Esophagus squamous epithelium (tissue), 5 donors: Measurements from ENCODE around the gene RBP3. TPM values are rescaled to one million over a fixed set of nuclear protein-coding genes. Genes with fewer than 3 reads are reported as not detected.

Experiments
- DNase-seq: peaks from one replicate; lab custom pipeline; 2025; lab: John Stamatoyannopoulos, UW
- H3K27ac ChIP-seq, 4 donors: fragments of 200-600 bp; sonication (generic); one replicate each; pipeline ENCODE4 v1.5.1; 2016 to 2019; ENCODE audit warnings: mild to moderate bottlenecking in 1 of 4
- H3K27me3 ChIP-seq, 4 donors: fragments of 200-600 bp; sonication (generic); 1 replicate in 3 of 4; 2 replicates in 1 of 4; pipeline versions ENCODE4 v1.5.1 to v1.6.0; 2017 to 2021; ENCODE audit warnings: antibody characterized with exemption in 1 of 4
- H3K36me3 ChIP-seq, 3 donors: fragments of 200-600 bp; sonication (generic); one replicate each; pipeline ENCODE4 v1.5.1; 2016 to 2019
- H3K4me1 ChIP-seq, 3 donors: fragments of 200-600 bp; sonication (generic); one replicate each; pipeline ENCODE4 v1.5.1; 2017 to 2019
- H3K4me3 ChIP-seq, 4 donors: fragments of 200-600 bp; sonication (generic); 1 replicate in 3 of 4; 2 replicates in 1 of 4; pipeline ENCODE4 v1.5.1; 2016 to 2019; ENCODE audit warnings: mild to moderate bottlenecking in 2 of 4, moderate library complexity in 1 of 4
- H3K9me3 ChIP-seq, 3 donors: fragments of 200-600 bp; sonication (generic); one replicate each; pipeline ENCODE4 v1.5.1; 2016 to 2019
- POLR2A ChIP-seq, 4 donors: fragments of 450-650 bp; IDR thresholded peaks; one replicate each; pipeline ENCODE4 v1.6.1; 2017; ENCODE audit warnings: antibody characterized with exemption in 4 of 4, mild to moderate bottlenecking in 4 of 4, moderate library complexity in 3 of 4
- WGBS, 2 donors: methylation state at CpG; one replicate each; pipeline ENCODE4 v1.1.5; 2018; 5-methylcytosine and 5-hydroxymethylcytosine counted together
- intact Hi-C: fragments of 100-400 bp; cut with DNase I; formaldehyde crosslinking; loops from one replicate; pipeline ENCODE4 v1.15.0; 2022
- total RNA-seq, 4 donors: library from RNA; depleted of rRNA; stranded (reverse); fragments of >200 nt; gene quantifications; one replicate each; pipeline ENCODE4 v1.1.0, GENCODE V29; 2016
- TF ChIP-seq, protein P1 (sequence below), 6 experiments: fragments of 450-650 bp in 4 of 6; fragments of 200-600 bp in 2 of 6; sonication (generic) in 2 of 6; IDR thresholded peaks; one replicate each; pipeline ENCODE4 v1.5.1; 2016 to 2019; ENCODE audit warnings: antibody characterized with exemption in 6 of 6, mild to moderate bottlenecking in 4 of 6, moderate library complexity in 4 of 6
- donor health status: DM: yes; HTN: yes; CAD: no.

RBP3 gene
- total RNA-seq, 4 donors from 2014 or later = not detected

DNA sequence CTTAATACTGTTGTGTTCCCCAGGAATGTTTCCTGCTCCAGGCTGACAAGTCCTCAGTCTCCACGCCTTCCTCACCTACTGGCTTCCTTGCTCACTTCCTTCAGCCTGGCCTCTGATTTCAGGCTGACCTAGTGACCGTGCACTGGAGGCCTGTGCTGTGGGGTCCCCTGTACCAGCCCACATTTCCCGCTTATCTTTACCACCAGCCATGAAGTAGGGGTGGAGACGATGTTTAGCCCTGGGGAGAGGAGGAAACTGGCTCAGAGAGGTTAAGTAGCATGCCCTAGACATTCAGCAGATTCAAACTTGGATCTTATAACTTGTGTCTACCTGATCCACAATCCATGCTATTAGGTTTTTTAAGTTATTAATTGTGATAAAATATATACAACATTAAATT is 40.7 kb downstream of the RBP3 start:
- no peak for DNase-seq
- no peaks in the 10 kb centered on the region for H3K36me3 ChIP-seq
- no peaks in the 10 kb centered on the region for H3K9me3 ChIP-seq
- peaks cover 2 to 10% (median 2%) of the 10 kb centered on the region in 3 donors for H3K4me1 ChIP-seq
- TF ChIP-seq, protein P1, sequence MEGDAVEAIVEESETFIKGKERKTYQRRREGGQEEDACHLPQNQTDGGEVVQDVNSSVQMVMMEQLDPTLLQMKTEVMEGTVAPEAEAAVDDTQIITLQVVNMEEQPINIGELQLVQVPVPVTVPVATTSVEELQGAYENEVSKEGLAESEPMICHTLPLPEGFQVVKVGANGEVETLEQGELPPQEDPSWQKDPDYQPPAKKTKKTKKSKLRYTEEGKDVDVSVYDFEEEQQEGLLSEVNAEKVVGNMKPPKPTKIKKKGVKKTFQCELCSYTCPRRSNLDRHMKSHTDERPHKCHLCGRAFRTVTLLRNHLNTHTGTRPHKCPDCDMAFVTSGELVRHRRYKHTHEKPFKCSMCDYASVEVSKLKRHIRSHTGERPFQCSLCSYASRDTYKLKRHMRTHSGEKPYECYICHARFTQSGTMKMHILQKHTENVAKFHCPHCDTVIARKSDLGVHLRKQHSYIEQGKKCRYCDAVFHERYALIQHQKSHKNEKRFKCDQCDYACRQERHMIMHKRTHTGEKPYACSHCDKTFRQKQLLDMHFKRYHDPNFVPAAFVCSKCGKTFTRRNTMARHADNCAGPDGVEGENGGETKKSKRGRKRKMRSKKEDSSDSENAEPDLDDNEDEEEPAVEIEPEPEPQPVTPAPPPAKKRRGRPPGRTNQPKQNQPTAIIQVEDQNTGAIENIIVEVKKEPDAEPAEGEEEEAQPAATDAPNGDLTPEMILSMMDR (IDR thresholded peaks at IDR 0.05) = no peak
- no peak for TF ChIP-seq POLR2A (IDR thresholded peaks at IDR 0.05)
- H3K4me3 ChIP-seq = no peak overlapping the region
- 76 to 89% methylated on average over 3 to 4 of the region's 4 CpGs for WGBS, 2 donors
- intact Hi-C loops = no loop called here
- H3K27me3 ChIP-seq = no peaks in the 10 kb centered on the region
- H3K27ac ChIP-seq = no peak overlapping the region

DNA sequence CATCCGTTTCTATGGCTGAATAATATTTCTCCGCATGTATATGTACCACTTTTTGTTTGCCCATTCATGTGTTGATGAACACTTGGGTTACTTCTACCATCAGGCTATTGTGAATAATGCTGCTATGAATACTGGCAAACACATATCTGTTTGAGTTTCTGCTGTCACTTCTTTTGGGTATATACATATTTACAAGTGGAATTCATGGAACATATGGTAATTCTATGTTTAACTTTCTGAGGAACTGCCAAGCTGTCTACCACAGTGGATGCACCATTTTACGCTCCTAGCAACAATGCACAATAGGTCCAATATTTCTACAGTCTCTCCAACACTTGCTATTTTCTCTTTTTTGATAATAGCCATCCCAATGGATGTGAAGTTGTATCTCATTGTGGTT is 41.5 kb downstream of the RBP3 start:
- Histone ChIP-seq H3K9me3 (no peaks in the 10 kb centered on the region), H3K36me3 (no peaks in the 10 kb centered on the region), H3K27ac (no peak overlapping the region), H3K27me3 (no peaks in the 10 kb centered on the region), H3K4me1 (peaks cover 0 to 6% (median 0%) of the 10 kb centered on the region in 3 donors), H3K4me3 (no peak overlapping the region)
- TF ChIP-seq POLR2A (IDR thresholded peaks at IDR 0.05) = no peak
- TF ChIP-seq, protein P1 (IDR thresholded peaks at IDR 0.05) = no peak
- no peak for DNase-seq
- intact Hi-C loops = no loop called here
- 91 to 95% methylated on average over 3 of the region's 3 CpGs for WGBS, 2 donors

DNA sequence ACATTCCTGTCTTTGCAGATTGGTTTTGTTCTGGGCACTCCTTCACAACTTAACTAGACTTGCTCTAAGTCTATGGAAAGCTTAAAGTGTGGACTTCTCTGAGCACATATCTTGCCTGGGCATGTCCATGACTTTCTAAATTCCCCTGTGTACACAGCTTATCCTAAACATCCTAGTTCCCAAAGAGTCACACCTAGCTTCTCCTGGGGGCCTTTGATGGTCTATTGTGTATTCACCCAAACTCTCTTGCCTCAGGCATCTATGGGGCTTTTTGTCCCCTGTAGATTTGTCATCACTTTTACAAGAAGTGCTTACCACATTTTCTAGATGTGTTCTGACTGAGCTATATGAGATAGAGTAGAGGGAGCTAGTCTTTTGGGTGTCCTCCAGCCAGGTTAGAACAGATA is 48.2 kb downstream of the RBP3 start:
- TF ChIP-seq, protein P1 (IDR thresholded peaks at IDR 0.05) = no peak
- no peak for TF ChIP-seq POLR2A (IDR thresholded peaks at IDR 0.05)
- Histone ChIP-seq H3K36me3 (no peaks in the 10 kb centered on the region), H3K4me3 (no peak overlapping the region), H3K4me1 (peaks cover 0 to 23% (median 6%) of the 10 kb centered on the region in 3 donors), H3K27me3 (no peaks in the 10 kb centered on the region), H3K9me3 (no peaks in the 10 kb centered on the region), H3K27ac (peak overlapping the region; percentile 67 to 74 (median 71))
- DNase-seq = no peak
- intact Hi-C loops = no loop called here

DNA sequence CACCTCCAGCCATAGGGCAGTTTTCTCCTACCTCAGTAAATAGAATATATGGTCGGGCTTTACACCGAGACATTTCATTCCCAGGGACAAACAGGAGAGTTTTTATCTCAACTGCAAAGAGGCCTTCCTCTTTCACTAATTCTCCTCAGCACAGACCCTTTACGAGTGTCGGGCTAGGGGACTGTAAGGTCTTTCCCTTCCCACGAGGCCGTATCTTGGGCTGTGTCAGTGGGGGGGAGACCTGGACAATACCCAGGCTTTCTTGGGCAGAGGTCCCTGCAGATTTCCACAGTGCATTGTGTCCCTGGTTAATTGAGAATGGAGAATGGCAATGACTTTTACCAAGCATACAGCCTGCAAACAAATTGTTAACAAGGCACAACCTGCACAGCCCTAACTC is 49.1 kb downstream of the RBP3 start:
- Histone ChIP-seq H3K4me3 (no peak overlapping the region), H3K27ac (peak overlapping the region; percentile 67 to 74 (median 71)), H3K9me3 (no peaks in the 10 kb centered on the region), H3K36me3 (no peaks in the 10 kb centered on the region), H3K4me1 (peaks cover 0 to 24% (median 6%) of the 10 kb centered on the region in 3 donors), H3K27me3 (no peaks in the 10 kb centered on the region)
- TF ChIP-seq, protein P1 (IDR thresholded peaks at IDR 0.05) = no peak
- no peak for DNase-seq
- WGBS, 2 donors = 53 to 61% methylated on average over 4 to 6 of the region's 6 CpGs
- intact Hi-C loops = no loop called here

DNA sequence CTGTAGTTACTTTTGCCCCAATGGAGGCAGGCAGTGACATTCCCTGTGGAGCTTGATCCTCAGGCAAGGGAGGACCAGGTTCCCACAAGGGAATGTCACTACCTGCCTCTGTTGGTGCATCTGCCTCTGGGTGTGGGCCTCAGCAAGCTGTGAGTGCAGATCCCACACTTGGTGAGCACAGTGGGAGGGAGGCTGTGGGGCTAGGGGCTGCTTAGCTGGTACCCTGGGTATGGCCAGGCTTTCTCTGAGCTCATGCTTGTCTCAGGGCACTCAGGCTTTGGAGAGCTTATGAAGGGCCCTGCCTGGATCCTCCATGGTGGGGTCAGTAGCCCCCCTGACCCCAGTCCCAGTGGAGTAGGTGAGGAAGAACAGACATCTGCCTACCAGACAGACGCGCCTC is 52.1 kb downstream of the RBP3 start:
- intact Hi-C loops = no loop called here
- peaks cover 26 to 53% (median 36%) of the 10 kb centered on the region in 3 donors for H3K4me1 ChIP-seq
- TF ChIP-seq, protein P1 (IDR thresholded peaks at IDR 0.05) = no peak
- TF ChIP-seq POLR2A (IDR thresholded peaks at IDR 0.05) = no peak
- H3K27me3 ChIP-seq = no peaks in the 10 kb centered on the region
- no peak overlapping the region for H3K4me3 ChIP-seq
- H3K27ac ChIP-seq = no peak overlapping the region
- no peaks in the 10 kb centered on the region for H3K9me3 ChIP-seq
- no peak for DNase-seq
- no peaks in the 10 kb centered on the region for H3K36me3 ChIP-seq
- 100% methylated on average over 1 of the region's 2 CpGs; no CpG with 5 or more reads in 1 of the 2 donors for WGBS, 2 donors
